ENCODE data around the gene FDX1. TPM values are rescaled to one million over a fixed set of nuclear protein-coding genes. Genes with fewer than 3 reads are reported as not detected.
A peak's percentile ranks its signal among the peaks of the same experiment; 100 is the strongest.

FDX1 gene
- total RNA-seq, 2 donors from 2014 or later, result 12.8 to 21.2 TPM

DNA sequence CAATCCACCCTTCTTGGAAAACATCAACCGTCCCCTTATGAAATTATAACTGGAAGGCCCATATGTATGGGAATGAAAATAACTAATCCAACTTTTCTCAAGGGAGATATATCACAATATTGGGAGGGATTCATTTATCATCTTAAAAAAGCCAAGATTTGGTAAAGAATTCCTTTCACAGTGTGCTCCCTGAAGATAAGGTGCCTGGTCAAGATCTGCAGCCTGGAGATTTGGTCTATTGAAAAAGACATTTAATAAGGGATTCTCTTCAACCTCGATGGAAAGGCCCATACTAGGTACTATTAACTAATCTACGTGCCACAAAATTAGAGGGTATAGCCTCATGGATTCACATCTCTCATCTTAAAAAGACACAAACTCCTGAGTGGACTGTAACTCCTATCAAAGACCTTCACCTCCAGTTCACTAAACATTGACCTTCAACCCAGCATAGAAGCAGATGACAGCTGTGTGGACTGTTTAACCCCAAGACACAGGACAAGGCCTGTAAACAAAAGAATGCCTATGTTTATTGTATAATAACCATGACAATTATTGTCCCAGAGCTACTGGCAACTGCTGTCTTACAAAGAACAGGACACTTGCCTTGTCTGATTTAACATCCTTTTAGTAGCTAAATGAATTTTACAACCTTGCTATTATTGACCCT, 4.8 kb upstream of the FDX1 start:
- Histone ChIP-seq H3K4me1 (replicated peaks) (no peaks in the 10 kb centered on the region), H3K9me3 (no peaks in the 10 kb centered on the region), H3K36me3 (no peaks in the 10 kb centered on the region), H3K27me3 (replicated peaks; ENCODE audit: insufficient read depth) (no peaks in the 10 kb centered on the region), H3K4me3 (no peak overlapping the region), H3K27ac (no peak overlapping the region)
- WGBS, result 83% methylated on average over 3 of the region's 3 CpGs
- TF ChIP-seq POLR2AphosphoS5 (IDR thresholded peaks at IDR 0.05), result no peak
- TF ChIP-seq CTCF (IDR thresholded peaks at IDR 0.05), result no peak
- TF ChIP-seq POLR2A (IDR thresholded peaks at IDR 0.05), result no peak
- intact Hi-C loops (cut with DNase I), result loop anchor here (5.0 kb wide), 1 partner anchor 483 kb away; no protein-coding TSS in a partner anchor
- no peak for DNase-seq (ENCODE audit: low spot score)

DNA sequence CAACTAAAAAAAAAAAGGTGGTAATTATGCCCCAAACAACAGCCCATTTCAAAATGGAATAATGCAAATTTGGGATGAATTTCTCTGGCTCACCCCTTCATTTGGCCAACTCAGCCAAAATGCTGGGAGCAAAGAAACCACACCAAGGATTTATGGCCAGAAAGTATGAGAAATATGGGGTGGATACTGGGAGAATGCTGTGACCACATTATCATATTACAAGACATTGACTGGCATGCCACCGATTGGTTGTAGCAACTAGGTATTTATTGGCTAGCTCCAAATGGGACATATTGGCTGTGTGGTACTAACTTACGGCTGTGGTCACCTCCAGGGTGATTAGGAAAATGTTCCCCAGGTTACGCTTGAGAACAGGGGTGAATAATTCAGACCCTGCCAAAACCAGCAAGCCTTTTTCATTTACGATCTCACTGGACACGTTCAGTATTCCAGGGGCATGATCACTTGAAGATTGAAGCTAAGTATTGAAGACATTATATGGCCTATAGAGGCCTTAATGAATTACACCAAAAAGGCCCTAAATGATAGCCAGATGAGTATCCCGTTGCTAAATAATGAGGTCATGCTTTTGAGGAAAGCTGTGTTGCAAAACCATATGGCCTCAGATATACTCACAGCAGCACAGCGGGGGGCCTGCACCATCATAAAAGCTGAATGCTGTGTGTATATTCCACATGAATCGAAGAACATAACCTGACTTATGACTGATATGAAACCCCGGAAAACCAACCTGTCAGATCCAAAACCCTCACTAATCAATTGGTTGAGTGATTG, 3.8 kb upstream of the FDX1 start:
- DNase-seq (ENCODE audit: low spot score), result no peak
- 83% methylated on average over 9 of the region's 9 CpGs for WGBS
- Histone ChIP-seq H3K36me3 (no peaks in the 10 kb centered on the region), H3K4me3 (no peak overlapping the region), H3K4me1 (replicated peaks) (no peaks in the 10 kb centered on the region), H3K27ac (no peak overlapping the region), H3K27me3 (replicated peaks; ENCODE audit: insufficient read depth) (no peaks in the 10 kb centered on the region), H3K9me3 (no peaks in the 10 kb centered on the region)
- TF ChIP-seq CTCF (IDR thresholded peaks at IDR 0.05) (no peak), POLR2A (IDR thresholded peaks at IDR 0.05) (no peak), POLR2AphosphoS5 (IDR thresholded peaks at IDR 0.05) (no peak)
- intact Hi-C loops (cut with DNase I), result loop anchor here (5.0 kb wide), 1 partner anchor 484 kb away; no protein-coding TSS in a partner anchor

DNA sequence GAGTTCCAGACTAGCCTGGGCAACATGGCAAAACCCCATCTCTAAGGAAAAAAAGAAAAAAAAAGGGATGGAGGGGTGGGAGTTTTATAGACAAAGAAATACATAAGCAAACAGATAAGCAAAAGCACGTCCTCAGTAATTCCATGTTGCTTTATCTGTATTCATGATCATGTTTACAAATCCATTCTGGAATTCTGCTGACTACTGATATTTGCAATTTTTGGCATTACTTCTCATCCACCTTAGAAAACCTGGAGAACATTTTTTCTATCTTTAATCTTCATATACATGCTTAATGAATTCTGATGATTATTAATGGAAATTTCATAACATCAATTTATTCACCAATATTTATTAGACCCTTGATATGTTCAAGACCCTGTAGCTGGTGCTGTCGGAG, 1.7 kb upstream of the FDX1 start:
- DNase-seq (ENCODE audit: low spot score), result no peak
- H3K4me1 ChIP-seq (replicated peaks), result no peaks in the 10 kb centered on the region
- no peaks in the 10 kb centered on the region for H3K36me3 ChIP-seq
- H3K9me3 ChIP-seq, result no peaks in the 10 kb centered on the region
- TF ChIP-seq POLR2AphosphoS5 (IDR thresholded peaks at IDR 0.05) (no peak), CTCF (IDR thresholded peaks at IDR 0.05) (no peak), POLR2A (IDR thresholded peaks at IDR 0.05) (no peak)
- H3K4me3 ChIP-seq, result no peak overlapping the region
- no peak overlapping the region for H3K27ac ChIP-seq
- H3K27me3 ChIP-seq (replicated peaks; ENCODE audit: insufficient read depth), result no peaks in the 10 kb centered on the region
- intact Hi-C loops (cut with DNase I), result loop anchor here (5.0 kb wide), 1 partner anchor 486 kb away; no protein-coding TSS in a partner anchor
- WGBS, result 88% methylated on average over 2 of the region's 2 CpGs

DNA sequence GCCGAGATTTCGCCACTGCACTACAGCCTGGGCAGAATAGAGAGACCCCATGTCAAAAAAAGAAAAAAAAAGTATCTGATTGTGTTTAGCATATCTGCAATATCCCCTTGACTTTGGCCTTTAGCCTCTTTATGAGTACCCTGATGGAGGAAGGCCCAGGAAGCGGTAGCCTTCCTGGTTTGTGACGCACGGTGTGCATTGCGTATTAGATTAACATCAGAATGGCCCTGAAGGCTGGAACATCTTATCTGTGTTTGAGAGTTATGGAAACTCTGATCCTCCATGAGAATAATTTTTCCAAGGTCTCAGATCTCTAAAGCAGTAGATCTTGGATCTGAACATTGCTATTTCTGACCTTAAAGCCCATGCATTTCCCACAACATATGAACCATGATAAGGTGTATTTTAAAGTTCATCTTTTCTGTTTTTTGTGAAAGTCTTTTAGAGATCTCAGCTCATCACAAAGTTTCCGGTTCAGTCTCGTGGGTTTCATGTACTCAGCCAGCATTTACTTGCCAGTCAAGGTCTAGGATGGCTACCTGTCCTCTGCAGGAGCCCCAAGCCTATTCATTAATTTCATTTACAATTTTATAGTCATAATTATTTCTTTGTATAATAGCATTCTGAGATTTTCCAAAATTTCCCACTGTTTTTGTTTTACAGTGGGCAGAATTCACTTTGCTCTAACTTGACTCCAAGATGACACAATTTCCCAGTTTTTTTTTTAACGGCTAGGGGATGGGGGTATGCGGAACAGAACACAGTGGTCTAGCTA, 605 bp upstream of the FDX1 start:
- 63% methylated on average over 10 of the region's 10 CpGs for WGBS
- intact Hi-C loops (cut with DNase I), result loop anchor here (5.0 kb wide), 1 partner anchor 487 kb away; no protein-coding TSS in a partner anchor
- H3K4me1 ChIP-seq (replicated peaks), result no peaks in the 10 kb centered on the region
- H3K27ac ChIP-seq, result peak overlapping the region; percentile 90 to 92
- TF ChIP-seq POLR2AphosphoS5 (IDR thresholded peaks at IDR 0.05) (no peak), CTCF (IDR thresholded peaks at IDR 0.05) (no peak), POLR2A (IDR thresholded peaks at IDR 0.05) (no peak)
- no peaks in the 10 kb centered on the region for H3K27me3 ChIP-seq (replicated peaks; ENCODE audit: insufficient read depth)
- no peaks in the 10 kb centered on the region for H3K36me3 ChIP-seq
- no peak for DNase-seq (ENCODE audit: low spot score)
- no peaks in the 10 kb centered on the region for H3K9me3 ChIP-seq
- H3K4me3 ChIP-seq, result peak overlapping the region; percentile 79 to 89
